Lower leg skin (tissue), 3 donors: Measurements from ENCODE around the gene NUMB.

Experiments
- CTCF ChIP-seq, 3 donors: fragments of 450-650 bp; IDR thresholded peaks; one replicate each; pipeline ENCODE4 v1.5.1; 2016; ENCODE audit warnings: antibody characterized with exemption in 3 of 3, mild to moderate bottlenecking in 3 of 3, moderate library complexity in 2 of 3
- POLR2A ChIP-seq, 2 donors: fragments of 450-650 bp; IDR thresholded peaks; one replicate each; pipeline ENCODE4 v1.6.1; 2016 to 2017; ENCODE audit warnings: antibody characterized with exemption in 2 of 2, mild to moderate bottlenecking in 1 of 2, moderate library complexity in 1 of 2

GRCh38 chr14:73277376-73277775, 181.0 kb downstream of the NUMB start:
- TF ChIP-seq CTCF (IDR thresholded peaks at IDR 0.05), result no peak
- no peak for TF ChIP-seq POLR2A (IDR thresholded peaks at IDR 0.05)
